ENCODE measurements around the gene TBC1D4.

The TBC1D4 gene

GRCh38 chr13:75407998-75408397 is 74.0 kb downstream of the TBC1D4 start:
- DNase-seq (ENCODE audit: low read depth), result no peak
- H3K4me3 ChIP-seq (ENCODE audit: control insufficient read depth, low read depth, low read length), result no peak overlapping the region
- TF ChIP-seq, protein P1, sequence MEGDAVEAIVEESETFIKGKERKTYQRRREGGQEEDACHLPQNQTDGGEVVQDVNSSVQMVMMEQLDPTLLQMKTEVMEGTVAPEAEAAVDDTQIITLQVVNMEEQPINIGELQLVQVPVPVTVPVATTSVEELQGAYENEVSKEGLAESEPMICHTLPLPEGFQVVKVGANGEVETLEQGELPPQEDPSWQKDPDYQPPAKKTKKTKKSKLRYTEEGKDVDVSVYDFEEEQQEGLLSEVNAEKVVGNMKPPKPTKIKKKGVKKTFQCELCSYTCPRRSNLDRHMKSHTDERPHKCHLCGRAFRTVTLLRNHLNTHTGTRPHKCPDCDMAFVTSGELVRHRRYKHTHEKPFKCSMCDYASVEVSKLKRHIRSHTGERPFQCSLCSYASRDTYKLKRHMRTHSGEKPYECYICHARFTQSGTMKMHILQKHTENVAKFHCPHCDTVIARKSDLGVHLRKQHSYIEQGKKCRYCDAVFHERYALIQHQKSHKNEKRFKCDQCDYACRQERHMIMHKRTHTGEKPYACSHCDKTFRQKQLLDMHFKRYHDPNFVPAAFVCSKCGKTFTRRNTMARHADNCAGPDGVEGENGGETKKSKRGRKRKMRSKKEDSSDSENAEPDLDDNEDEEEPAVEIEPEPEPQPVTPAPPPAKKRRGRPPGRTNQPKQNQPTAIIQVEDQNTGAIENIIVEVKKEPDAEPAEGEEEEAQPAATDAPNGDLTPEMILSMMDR (conservative IDR thresholded peaks at IDR 0.05; ENCODE audit: control insufficient read depth, insufficient read depth, low read depth, low read length), result no peak

DNA sequence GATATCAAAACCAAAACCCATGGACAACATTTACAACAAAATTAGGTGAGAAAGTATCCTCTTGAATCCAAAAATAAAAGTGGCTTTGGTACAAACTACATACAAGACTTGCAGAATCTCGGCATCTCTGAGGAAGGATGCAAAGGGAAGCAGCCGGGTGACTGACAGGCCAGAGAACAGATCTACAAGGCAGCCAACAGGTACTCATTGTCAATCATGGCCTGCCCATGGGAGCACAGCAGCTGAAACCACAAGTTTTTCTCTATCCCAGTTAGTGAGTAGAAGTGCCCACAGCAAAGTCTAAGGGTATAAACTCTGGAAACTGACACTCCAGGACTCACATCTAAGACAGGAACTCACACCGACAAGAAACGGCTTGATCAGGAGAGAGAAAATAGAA is 74.5 kb downstream of the TBC1D4 start:
- no peak for DNase-seq (ENCODE audit: low read depth)
- TF ChIP-seq, protein P1 (conservative IDR thresholded peaks at IDR 0.05; ENCODE audit: control insufficient read depth, insufficient read depth, low read depth, low read length), result no peak
- no peak overlapping the region for H3K4me3 ChIP-seq (ENCODE audit: control insufficient read depth, low read depth, low read length)

- no peak overlapping the region for H3K4me3 ChIP-seq (ENCODE audit: control insufficient read depth, low read depth, low read length)
- TF ChIP-seq, protein P1 (conservative IDR thresholded peaks at IDR 0.05; ENCODE audit: control insufficient read depth, insufficient read depth, low read depth, low read length), result no peak
- DNase-seq (ENCODE audit: low read depth), result peak; percentile 70
Observed at GRCh38 chr13:75405976-75406703, 75.8 kb downstream of the TBC1D4 start.

- no peak for DNase-seq (ENCODE audit: low read depth)
- TF ChIP-seq, protein P1 (conservative IDR thresholded peaks at IDR 0.05; ENCODE audit: control insufficient read depth, insufficient read depth, low read depth, low read length), result no peak
- no peak overlapping the region for H3K4me3 ChIP-seq (ENCODE audit: control insufficient read depth, low read depth, low read length)
Observed at GRCh38 chr13:75404726-75405125, 77.2 kb downstream of the TBC1D4 start.

GRCh38 chr13:75402787-75403186 is 79.2 kb downstream of the TBC1D4 start:
- no peak for DNase-seq (ENCODE audit: low read depth)
- TF ChIP-seq, protein P1 (conservative IDR thresholded peaks at IDR 0.05; ENCODE audit: control insufficient read depth, insufficient read depth, low read depth, low read length), result no peak
- H3K4me3 ChIP-seq (ENCODE audit: control insufficient read depth, low read depth, low read length), result no peak overlapping the region

- DNase-seq (ENCODE audit: low read depth), result no peak
Observed at GRCh38 chr13:75400775-75401174, 81.2 kb downstream of the TBC1D4 start.

More at GRCh38 chr13:75400775-75401174, 81.2 kb downstream of the TBC1D4 start:
- TF ChIP-seq, protein P1 (conservative IDR thresholded peaks at IDR 0.05; ENCODE audit: control insufficient read depth, insufficient read depth, low read depth, low read length), result no peak
- H3K4me3 ChIP-seq (ENCODE audit: control insufficient read depth, low read depth, low read length), result no peak overlapping the region
